HEK293T (cell line): ENCODE measurements around the gene SIGLEC5.

Experiments used
- CTCF ChIA-PET: fragments of 350-600 bp; formaldehyde crosslinking; extraction: SDS; loops from one replicate; lab custom pipeline; 2021; ENCODE audit warnings: antibody characterized with exemption, inconsistent platforms; lab: Yijun Ruan, JAX
- POLR2A ChIA-PET: fragments of 350-600 bp; formaldehyde crosslinking; extraction: SDS; loops from one replicate; lab custom pipeline; 2020; ENCODE audit warnings: antibody characterized with exemption, inconsistent platforms; lab: Yijun Ruan, JAX
- DNase-seq: peaks from one replicate; pipeline ENCODE4 v3.0.0; 2012; ENCODE audit warnings: mixed read lengths; ENCODE audit errors: extremely low spot score
- ARNT ChIP-seq: fragments of 450-650 bp; IDR thresholded peaks from 2 replicates; pipeline ENCODE4 v1.6.1; 2017; ENCODE audit warnings: mild to moderate bottlenecking
- BHLHE40 ChIP-seq: fragments of 450-650 bp; IDR thresholded peaks from 2 replicates; pipeline ENCODE4 v1.6.1; 2016; ENCODE audit warnings: mild to moderate bottlenecking, moderate library complexity, borderline replicate concordance
- CTBP1 ChIP-seq: fragments of 450-650 bp; IDR thresholded peaks from 2 replicates; pipeline ENCODE4 v1.6.1; 2016; ENCODE audit warnings: borderline replicate concordance
- ELF4 ChIP-seq: fragments of 450-650 bp; IDR thresholded peaks from 2 replicates; pipeline ENCODE4 v1.6.1; 2017; ENCODE audit warnings: antibody characterized with exemption
- FOXA1 ChIP-seq: fragments of 450-650 bp; IDR thresholded peaks from 2 replicates; pipeline ENCODE4 v1.6.1; 2016; ENCODE audit warnings: mild to moderate bottlenecking
- FOXK2 ChIP-seq: fragments of 450-650 bp; IDR thresholded peaks from 2 replicates; pipeline ENCODE4 v1.6.1; 2016; ENCODE audit warnings: mild to moderate bottlenecking
- FOXM1 ChIP-seq: fragments of 450-650 bp; IDR thresholded peaks from 2 replicates; pipeline ENCODE4 v1.6.1; 2017; ENCODE audit warnings: mild to moderate bottlenecking, borderline replicate concordance
- HDGF ChIP-seq: fragments of 450-650 bp; IDR thresholded peaks from 2 replicates; pipeline ENCODE4 v1.6.1; 2017; ENCODE audit warnings: antibody characterized with exemption, borderline replicate concordance
- L3MBTL2 ChIP-seq: fragments of 450-650 bp; conservative IDR thresholded peaks from 2 replicates; pipeline ENCODE4 v1.6.1; 2016; ENCODE audit warnings: mild to moderate bottlenecking
- LEF1 ChIP-seq: fragments of 450-650 bp; IDR thresholded peaks from 2 replicates; pipeline ENCODE4 v1.6.1; 2017; ENCODE audit warnings: mild to moderate bottlenecking, borderline replicate concordance
- NFRKB ChIP-seq: fragments of 450-650 bp; IDR thresholded peaks from 2 replicates; pipeline ENCODE4 v1.6.1; 2016; ENCODE audit warnings: mild to moderate bottlenecking, moderate library complexity
- PKNOX1 ChIP-seq: fragments of 450-650 bp; IDR thresholded peaks from 2 replicates; pipeline ENCODE4 v1.6.1; 2016
- SP1 ChIP-seq: fragments of 450-650 bp; IDR thresholded peaks from 2 replicates; pipeline ENCODE4 v1.6.1; 2017
- SUZ12 ChIP-seq: fragments of 450-650 bp; IDR thresholded peaks from 2 replicates; pipeline ENCODE4 v1.6.1; 2016; ENCODE audit warnings: mild to moderate bottlenecking
- TARDBP ChIP-seq: fragments of 450-650 bp; IDR thresholded peaks from 2 replicates; pipeline ENCODE4 v1.6.1; 2016
- ZNF384 ChIP-seq: fragments of 450-650 bp; IDR thresholded peaks from 2 replicates; pipeline ENCODE4 v1.6.1; 2016

The SIGLEC5 gene

GRCh38 chr19:51639916-51640315 lies 9.7 kb upstream of the SIGLEC5 start:
- CTCF ChIA-PET, result interaction anchor here (0.7 to 0.9 kb wide), 2 partner anchors 17 to 821 kb away, joined by 3 to 5 read pairs; no protein-coding TSS in a partner anchor
- POLR2A ChIA-PET, result no interaction called here
- no peak for DNase-seq
- TF ChIP-seq ELF4 (no peak), BHLHE40 (no peak), SP1 (no peak)

GRCh38 chr19:51637362-51637978 lies 7.3 kb upstream of the SIGLEC5 start:
- peak; percentile 18 for DNase-seq
- ChIA-PET CTCF (no interaction called here), POLR2A (no interaction called here)
- no peak for TF ChIP-seq CTBP1
- no peak for TF ChIP-seq HDGF
- TF ChIP-seq BHLHE40, result no peak
- no peak for TF ChIP-seq SUZ12
- no peak for TF ChIP-seq PKNOX1
- no peak for TF ChIP-seq FOXA1
- no peak for TF ChIP-seq ELF4
- TF ChIP-seq FOXM1, result no peak
- TF ChIP-seq ARNT, result no peak
- TF ChIP-seq L3MBTL2, result no peak
- no peak for TF ChIP-seq LEF1
- no peak for TF ChIP-seq FOXK2
- no peak for TF ChIP-seq ZNF384
- no peak for TF ChIP-seq SP1
- TF ChIP-seq TARDBP, result no peak
- no peak for TF ChIP-seq NFRKB

- no peak for DNase-seq
- CTCF ChIA-PET, result no interaction called here
- POLR2A ChIA-PET, result no interaction called here
- TF ChIP-seq LEF1 (no peak), BHLHE40 (no peak), CTBP1 (no peak), SP1 (no peak), FOXK2 (no peak)
Measured at GRCh38 chr19:51632126-51632525, 1.9 kb upstream of the SIGLEC5 start.

- no peak for DNase-seq
- TF ChIP-seq NFRKB, result no peak
- no peak for TF ChIP-seq BHLHE40
- TF ChIP-seq TARDBP, result no peak
- no peak for TF ChIP-seq ARNT
- no peak for TF ChIP-seq HDGF
- no peak for TF ChIP-seq L3MBTL2
- no peak for TF ChIP-seq ZNF384
- no peak for TF ChIP-seq ELF4
- TF ChIP-seq FOXK2, result no peak
- no peak for TF ChIP-seq CTBP1
- CTCF ChIA-PET, result no interaction called here
- POLR2A ChIA-PET, result no interaction called here
Measured at GRCh38 chr19:51628153-51628939, 1.9 kb downstream of the SIGLEC5 start.

GRCh38 chr19:51627491-51628138 lies 2.6 kb downstream of the SIGLEC5 start:
- TF ChIP-seq PKNOX1, result no peak
- TF ChIP-seq L3MBTL2, result no peak
- TF ChIP-seq CTBP1, result no peak
- no peak for TF ChIP-seq ARNT
- no peak for TF ChIP-seq TARDBP
- TF ChIP-seq NFRKB, result no peak
- no peak for TF ChIP-seq FOXA1
- TF ChIP-seq ZNF384, result no peak
- no peak for TF ChIP-seq ELF4
- no peak for TF ChIP-seq FOXM1
- TF ChIP-seq SUZ12, result no peak
- no peak for TF ChIP-seq LEF1
- TF ChIP-seq FOXK2, result no peak
- no peak for TF ChIP-seq SP1
- ChIA-PET POLR2A (no interaction called here), CTCF (no interaction called here)
- no peak for DNase-seq

GRCh38 chr19:51626675-51627074 lies 3.5 kb downstream of the SIGLEC5 start:
- POLR2A ChIA-PET, result no interaction called here
- DNase-seq, result no peak
- CTCF ChIA-PET, result no interaction called here

More at GRCh38 chr19:51626675-51627074, 3.5 kb downstream of the SIGLEC5 start:
- TF ChIP-seq FOXA1, result no peak
- no peak for TF ChIP-seq HDGF
- TF ChIP-seq ZNF384, result no peak
- no peak for TF ChIP-seq LEF1
- TF ChIP-seq L3MBTL2, result no peak
- no peak for TF ChIP-seq ARNT
- TF ChIP-seq FOXK2, result no peak
